ENCODE results near the gene APOC3. TPM values are rescaled to one million over a fixed set of nuclear protein-coding genes. Genes with fewer than 3 reads are reported as not detected.

The APOC3 gene
- total RNA-seq, 2 donors from 2014 or later = not detected

Other genes with a start within 250 kb of the APOC3 start
- gene BUD13, start 56.9 kb upstream of the APOC3 start, total RNA-seq = 10 to 100 TPM; 26.1 to 32.8 TPM
- gene ZPR1, start 41.9 kb upstream of the APOC3 start, total RNA-seq = 100 to 1,000 TPM in 1 of 2 donors, 10 to 100 TPM in 1; 77.6 to 106 TPM
- not detected for gene APOA5, start 38.0 kb upstream of the APOC3 start, total RNA-seq
- not detected for gene APOA4, start 6.6 kb upstream of the APOC3 start, total RNA-seq
- not detected for gene APOA1, start 7.7 kb downstream of the APOC3 start, total RNA-seq

Data from activated T-cell treated with anti-CD3 and anti-CD28 coated beads, Interleukin-2, amount 50 U/mL, for 72 hours (primary cell).